Fibroblast of villous mesenchyme (primary cell): Measurements from ENCODE around the gene ROPN1L. TPM values are rescaled to one million over a fixed set of nuclear protein-coding genes. Genes with fewer than 3 reads are reported as not detected.
A peak's percentile ranks its signal among the peaks of the same experiment; 100 is the strongest.

Source experiments
- DNase-seq: peaks from one replicate; pipeline ENCODE4 v3.0.0-alpha.2; 2010; ENCODE audit warnings: low read depth
- H3K4me3 ChIP-seq: 2 replicates; pipeline ENCODE4 v1.5.1; 2011; ENCODE audit warnings: low read depth, mild to moderate bottlenecking, low read length
- total RNA-seq: library from RNA; depleted of rRNA; stranded (reverse); fragments of >200 nt; gene quantifications from 2 replicates; pipeline ENCODE4 v1.2.3, GENCODE V29; 2012
- TF ChIP-seq, protein P1 (sequence below): IDR thresholded peaks from 2 replicates; pipeline ENCODE4 v1.5.1; 2012; ENCODE audit warnings: low read depth, mild to moderate bottlenecking, low read length; ENCODE audit not compliant: insufficient read depth

ROPN1L gene
- total RNA-seq, 1 donor, result 0.43 TPM

DNA sequence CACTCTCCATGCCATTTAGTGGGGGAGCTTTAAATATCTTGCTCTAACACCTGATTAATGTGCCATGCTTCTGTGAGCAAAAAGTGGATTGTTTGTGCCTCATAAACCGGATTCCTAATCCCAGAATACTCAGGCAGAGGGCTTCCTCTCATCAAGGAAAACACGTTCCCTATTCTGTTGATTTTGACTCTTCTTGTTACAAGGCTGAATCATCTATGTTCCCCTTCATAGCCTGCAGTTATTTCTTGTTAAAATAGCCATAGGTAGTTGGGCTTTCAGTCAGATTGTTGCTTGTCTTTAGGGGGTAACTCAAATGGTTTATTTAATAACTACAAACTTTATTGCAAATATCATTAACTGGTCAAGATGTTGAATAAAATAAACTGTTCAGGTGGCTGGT lies 26.6 kb downstream of the ROPN1L start:
- TF ChIP-seq, protein P1, sequence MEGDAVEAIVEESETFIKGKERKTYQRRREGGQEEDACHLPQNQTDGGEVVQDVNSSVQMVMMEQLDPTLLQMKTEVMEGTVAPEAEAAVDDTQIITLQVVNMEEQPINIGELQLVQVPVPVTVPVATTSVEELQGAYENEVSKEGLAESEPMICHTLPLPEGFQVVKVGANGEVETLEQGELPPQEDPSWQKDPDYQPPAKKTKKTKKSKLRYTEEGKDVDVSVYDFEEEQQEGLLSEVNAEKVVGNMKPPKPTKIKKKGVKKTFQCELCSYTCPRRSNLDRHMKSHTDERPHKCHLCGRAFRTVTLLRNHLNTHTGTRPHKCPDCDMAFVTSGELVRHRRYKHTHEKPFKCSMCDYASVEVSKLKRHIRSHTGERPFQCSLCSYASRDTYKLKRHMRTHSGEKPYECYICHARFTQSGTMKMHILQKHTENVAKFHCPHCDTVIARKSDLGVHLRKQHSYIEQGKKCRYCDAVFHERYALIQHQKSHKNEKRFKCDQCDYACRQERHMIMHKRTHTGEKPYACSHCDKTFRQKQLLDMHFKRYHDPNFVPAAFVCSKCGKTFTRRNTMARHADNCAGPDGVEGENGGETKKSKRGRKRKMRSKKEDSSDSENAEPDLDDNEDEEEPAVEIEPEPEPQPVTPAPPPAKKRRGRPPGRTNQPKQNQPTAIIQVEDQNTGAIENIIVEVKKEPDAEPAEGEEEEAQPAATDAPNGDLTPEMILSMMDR, result no peak
- no peak for DNase-seq

DNA sequence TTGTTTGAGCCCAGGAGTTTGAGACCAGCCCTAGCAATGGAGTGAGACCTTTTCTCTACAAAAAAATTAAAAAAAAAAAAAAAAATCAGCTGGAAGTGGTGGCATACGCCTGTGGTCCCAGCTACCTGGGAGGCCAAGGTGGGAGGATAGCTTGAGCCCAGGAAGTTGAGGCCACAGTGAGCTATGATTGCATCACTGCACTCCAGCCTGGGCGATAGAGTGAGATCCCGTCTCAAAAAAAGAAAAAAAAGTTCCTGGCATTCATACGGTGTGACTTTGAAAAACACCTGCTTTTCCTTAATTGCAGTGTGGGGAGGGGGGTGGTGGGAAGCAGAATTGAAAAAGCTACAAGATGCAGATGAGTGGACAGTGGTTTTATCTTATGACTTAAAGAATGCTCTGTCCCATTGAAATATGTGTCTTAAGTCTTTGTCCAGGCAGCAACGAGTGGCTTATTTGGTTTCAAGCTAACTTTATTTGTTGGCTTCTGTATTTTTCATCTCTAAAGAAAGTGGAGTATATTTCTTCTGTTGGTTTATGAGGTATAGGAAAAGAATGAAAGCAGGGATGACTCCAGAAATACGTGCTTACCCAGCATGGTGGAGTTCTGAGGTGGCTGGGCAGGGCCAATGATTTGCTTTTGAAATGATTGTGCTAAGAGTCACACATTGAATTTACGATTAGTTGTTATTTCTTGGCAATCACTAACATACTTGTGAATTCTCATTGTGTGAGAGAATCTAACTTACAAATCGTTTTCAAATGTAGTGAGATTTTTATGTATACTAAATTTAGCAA lies 27.8 kb downstream of the ROPN1L start:
- H3K4me3 ChIP-seq, result no peak overlapping the region
- no peak for DNase-seq
- TF ChIP-seq, protein P1, result no peak

More for the DNA sequence above, 26.6 kb downstream of the ROPN1L start:
- no peak overlapping the region for H3K4me3 ChIP-seq

DNA sequence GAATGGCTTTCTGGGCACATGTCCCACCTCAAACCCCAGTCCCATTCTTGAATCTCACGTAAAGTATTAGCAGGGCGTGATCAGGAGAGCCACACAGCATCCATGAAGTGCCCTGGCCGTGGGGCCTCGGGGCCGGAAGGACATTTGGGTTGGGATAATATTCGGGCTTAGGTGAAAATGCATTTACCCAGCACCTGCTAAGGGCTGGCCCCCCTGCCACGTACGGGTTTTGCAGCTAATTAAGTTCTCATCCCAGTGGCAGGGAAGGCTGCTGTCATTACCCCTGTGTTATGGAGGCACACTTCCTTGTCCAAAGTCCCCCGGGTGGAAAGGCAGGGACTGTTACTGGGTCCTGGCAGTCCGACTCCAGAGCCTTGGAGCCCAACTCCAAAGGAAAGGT lies 29.0 kb downstream of the ROPN1L start:
- DNase-seq, result no peak
- TF ChIP-seq, protein P1, result no peak
- no peak overlapping the region for H3K4me3 ChIP-seq

DNA sequence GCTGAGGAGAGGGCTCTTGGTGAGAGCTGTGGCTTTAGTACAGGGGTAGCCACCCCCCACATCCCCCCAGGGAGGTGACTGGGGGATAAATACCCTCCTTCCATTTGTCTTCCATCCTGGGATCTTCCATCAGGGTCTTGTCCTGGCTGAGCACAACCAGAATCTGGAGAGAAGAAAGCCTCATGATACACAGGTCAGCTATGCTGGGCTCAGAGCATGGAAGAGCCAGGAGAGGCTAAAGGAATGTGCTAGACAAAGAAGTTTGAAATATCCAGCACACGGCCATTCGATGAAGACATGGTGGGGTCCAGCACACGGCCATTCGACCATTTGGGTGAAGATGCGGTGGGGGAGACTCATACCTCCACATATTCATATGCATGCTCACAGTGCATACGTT lies 30.0 kb downstream of the ROPN1L start:
- DNase-seq, result no peak
- H3K4me3 ChIP-seq, result no peak overlapping the region
- TF ChIP-seq, protein P1, result no peak

DNA sequence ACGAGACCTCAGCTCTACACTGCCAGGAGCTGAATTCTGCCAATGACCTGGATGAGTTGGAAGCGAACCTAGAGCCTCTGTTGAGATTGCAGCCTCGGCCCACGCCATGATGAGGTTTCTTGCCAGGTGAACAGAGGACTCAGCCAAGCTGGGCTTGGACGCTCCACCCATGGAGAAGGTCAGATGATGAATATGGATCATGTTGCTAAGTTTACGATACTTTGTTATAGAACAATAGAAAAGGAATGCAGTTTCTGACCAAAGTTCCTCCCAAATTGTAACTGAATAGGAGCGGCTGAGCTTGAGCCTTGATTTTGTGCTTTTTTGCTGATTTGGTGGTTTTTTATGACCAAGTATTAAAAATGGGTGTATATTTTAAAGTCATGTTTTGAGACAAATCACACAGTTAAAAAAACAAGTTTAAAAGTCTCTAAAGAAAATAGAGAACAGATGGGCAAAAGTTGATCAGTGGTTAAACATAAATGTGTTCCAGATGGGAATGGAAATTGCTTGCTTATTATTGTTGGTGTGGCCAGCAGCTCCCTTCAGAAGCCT lies 32.9 kb downstream of the ROPN1L start:
- TF ChIP-seq, protein P1, result no peak
- peak; percentile 37 for DNase-seq
- no peak overlapping the region for H3K4me3 ChIP-seq

DNA sequence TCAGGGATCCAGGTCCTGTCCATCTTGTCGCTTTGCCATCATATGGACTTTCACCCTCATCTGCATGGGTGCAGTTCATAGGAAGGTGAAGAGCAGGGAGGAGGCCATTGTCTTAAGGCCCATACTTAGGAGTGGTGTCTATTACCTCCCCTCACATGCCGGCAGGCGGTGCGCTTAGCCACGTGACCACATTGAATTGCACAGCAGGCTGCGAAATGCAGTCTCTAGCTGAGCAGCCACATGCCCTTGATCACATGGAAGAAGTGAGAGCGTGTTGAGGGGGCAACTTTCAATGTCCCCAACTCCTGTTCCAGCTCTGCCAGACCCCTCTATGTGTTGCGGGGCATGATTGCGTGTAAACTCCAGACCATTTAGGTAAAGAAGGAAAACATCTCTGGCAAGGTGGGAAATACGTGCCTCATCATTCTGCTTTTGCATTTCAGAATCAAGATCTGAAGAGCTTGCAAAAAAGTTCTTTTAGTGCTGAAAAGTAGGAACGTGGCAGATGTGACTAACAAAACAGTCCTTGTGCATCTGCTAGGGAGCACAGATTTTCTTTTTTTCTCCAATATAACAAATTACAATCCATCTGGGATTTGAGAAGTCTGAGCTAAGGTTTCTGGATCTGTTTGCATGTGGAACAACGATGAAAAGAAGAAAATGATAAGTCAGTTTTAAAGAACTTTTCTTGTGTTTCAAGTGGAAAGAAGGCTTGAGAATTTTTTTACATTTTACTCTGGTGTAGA lies 34.4 kb downstream of the ROPN1L start:
- DNase-seq, result no peak
- H3K4me3 ChIP-seq, result no peak overlapping the region
- TF ChIP-seq, protein P1, result no peak
